HuH-7.5 (cell line): Measurements from ENCODE around the gene GNS.

Experiments
- DNase-seq: peaks from one replicate; pipeline ENCODE4 v3.0.0; 2011; ENCODE audit warnings: low spot score

Gene GNS

DNA sequence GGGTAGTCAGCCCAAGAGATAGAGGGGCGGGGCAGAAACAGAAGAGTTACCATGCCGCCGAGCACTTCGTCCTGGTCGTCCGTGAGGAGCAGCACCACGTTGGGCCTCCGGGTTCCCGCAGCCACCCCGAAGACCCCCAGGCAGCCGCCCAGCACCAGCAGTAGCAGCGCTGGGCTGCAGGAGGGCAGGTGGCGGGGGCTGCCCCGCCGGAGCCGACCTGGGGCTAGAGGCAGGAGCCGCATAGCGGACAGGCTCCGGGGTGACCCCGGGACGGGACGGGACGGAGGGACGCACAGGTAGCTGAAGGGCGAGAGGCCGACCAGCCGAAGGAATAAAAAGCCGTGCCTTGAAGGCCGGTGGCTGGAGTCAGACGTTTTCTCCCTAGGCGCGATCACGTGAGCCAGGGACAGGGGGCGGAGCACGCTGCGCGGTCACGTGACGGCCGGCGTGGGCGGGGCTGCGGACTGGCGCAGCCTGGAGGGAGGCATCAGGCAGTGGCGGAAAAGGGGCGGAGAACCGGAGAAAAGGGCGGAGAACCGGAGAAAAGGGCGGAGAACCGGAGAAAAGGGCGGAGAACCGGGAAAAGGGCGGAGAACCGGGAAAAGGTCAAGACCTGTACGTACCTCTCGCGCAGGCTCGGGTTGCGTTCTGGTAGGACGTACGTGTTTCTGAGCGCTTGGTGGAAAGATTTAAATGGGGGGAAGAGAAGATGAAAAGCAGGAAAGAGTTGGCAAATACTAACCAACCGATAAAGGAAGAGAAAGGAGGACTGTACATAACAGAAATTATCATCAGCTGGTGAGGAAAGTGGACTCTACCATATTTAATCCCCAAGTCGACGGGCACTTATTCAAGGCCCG, at the start of gene GNS:
Gene GNS, minus strand, starts transcription at position 372 of the 860 bp plus-strand sequence. Its CDS starts 130 bp downstream, at position 242.
- peak; percentile 88 for DNase-seq

DNA sequence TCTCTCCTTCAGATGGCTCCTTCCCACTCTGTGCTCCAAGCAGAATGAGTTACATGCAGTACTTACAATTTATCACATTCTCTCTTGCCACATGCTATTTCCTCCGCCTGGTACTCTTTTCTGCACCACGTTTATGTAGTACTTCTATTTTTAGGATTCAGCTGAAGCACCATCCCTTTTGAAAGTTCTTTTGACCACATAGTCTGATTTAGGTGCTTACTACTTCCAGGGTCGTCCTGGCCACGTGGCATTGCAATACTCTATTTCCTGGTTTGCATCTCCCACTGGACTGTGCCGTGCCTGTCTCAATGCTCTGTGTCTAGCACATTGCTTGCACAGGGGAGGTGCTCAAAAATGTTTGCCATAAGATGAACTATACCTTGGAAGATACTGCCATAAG, 48.9 kb upstream of the GNS start:
- no peak for DNase-seq

DNA sequence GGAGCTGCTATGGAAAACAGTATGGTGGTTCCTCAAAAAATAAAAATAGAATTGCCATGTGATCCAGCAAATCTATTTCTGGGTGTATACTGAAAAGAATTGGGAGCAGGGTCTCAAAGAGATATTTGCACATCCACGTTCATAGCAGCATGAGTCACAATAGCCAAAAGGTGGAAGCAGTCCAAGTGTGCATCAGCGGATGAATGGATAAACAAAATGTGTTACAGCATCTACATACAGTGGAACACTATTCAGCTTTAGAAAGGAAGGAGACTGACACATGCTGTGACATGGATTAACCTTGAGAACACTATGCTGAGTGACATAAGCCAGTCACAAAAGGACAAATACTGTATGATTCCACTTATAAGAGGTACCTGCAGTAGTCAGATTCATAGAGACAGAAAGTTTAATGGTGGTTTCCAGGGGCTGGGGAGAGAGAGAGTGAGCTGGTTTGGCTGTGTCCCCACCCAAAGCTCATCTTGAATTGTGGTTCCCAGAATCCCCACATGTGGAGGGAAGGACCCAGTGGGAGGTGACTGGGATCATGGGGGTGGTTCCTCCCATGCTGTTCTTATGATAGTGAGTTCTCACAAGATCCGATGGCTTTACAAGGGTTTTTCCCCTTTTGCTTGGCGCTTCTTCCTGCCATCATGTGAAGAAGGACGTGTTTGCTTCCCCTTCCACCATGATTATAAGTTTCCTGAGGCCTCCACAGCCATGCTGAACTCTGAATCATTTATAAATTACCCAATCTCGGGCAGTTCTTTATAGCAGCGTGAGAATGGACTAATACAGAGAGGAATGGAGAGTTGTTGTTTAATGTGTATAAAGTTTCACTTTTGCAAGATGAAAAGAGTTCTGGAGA, 47.6 kb upstream of the GNS start:
- DNase-seq = no peak

DNA sequence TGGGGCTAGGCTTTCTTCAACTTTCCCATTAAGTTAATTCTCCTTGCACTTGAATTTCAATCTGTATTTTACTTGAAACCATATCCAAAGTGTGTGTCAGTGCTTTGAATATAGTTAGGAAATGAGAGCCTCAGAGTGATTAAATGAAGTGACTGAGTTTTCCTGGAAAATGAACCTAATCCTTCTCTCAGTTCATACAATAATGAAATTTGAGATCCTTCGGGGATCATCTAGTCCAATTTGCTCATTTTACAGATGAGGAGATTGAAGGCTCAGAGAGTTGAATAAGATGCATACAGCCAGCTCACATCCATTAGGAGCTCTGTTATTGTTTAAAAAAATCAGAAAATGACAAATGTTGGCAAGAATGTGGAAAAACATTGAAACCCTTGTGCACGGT, 47.0 kb upstream of the GNS start:
- no peak for DNase-seq

DNA sequence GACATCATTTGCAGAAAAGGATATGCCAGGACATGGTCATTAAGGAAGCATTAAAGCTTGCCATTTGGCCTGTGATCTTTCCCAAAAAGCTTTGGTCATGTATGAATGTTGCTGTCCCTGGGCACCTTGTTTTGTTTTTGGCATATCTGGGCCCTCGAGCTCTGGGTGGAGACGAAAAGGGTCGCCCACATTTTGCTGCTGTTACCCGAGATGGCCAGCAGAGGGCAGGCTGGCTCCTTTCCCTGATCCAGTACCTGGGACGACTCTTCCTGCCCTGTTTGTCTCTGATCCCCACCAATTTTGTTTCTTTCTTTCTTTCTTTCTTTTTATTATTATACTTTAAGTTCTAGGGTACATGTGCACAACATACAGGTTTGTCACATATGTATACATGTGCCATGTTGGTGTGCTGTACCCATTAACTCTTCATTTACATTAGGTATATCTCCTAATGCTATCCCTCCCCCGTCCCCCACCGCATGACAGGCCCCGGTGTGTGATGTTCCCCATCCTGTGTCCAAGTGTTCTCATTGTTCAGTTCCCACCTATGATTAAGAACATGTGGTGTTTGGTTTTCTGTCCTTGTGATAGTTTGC, 43.1 kb upstream of the GNS start:
- peak; percentile 42 for DNase-seq

DNA sequence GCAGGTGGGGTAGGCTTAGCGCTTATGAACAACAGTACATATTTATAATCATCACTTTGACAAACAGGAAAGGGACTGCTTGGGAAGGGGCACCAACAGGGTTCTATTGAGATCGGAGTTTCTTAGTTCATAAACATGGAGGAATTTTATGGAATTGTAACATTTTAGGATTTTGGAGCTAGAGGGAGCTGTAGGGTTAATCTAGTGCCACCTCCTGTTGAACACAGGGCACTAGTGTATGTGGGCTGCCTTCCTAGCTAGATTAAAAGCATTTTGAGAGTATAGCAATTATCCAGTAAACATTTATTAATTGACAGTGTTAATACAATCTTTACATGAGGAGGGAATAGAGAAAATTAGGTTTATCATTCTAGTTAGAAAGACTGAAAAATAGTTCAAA, 42.2 kb upstream of the GNS start:
- DNase-seq = no peak

DNA sequence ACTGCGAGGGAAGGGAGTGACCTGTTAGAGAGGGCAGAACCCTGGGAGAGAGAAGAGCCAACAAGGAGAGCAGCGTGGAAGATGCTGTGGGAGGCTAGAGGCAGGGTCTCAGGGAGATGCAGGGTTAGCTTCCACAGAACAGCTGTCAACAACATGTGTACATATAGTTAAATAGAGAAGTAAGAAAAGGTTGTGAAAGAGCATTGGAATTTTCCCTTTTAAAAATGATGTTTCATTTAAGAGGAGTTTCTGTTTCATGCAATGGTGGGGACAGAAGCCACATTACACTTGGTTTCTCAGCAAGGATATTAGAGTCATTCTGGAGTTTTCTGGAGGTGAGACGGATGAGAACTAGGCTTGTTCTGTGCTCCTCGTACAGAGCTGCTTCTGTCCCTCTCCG, 41.4 kb upstream of the GNS start:
- no peak for DNase-seq

DNA sequence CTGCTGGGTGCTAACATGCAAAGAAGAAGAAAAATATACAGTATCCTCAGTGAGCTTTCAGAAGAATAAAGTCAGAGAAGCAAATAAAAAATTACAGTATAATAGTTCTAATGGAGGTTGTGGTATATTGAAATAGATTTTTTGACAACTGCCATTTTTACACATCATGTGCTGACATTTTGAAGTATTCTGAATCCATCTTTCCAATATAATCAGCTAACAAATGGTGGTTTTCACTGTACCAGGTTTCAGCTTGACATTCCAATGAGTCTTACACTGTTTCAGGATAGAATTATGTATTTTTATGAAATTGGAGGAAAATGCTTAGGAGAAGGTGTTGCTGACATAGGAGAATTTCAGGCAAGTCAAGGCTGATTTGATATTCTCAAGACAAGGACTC, 39.0 kb upstream of the GNS start:
- no peak for DNase-seq

DNA sequence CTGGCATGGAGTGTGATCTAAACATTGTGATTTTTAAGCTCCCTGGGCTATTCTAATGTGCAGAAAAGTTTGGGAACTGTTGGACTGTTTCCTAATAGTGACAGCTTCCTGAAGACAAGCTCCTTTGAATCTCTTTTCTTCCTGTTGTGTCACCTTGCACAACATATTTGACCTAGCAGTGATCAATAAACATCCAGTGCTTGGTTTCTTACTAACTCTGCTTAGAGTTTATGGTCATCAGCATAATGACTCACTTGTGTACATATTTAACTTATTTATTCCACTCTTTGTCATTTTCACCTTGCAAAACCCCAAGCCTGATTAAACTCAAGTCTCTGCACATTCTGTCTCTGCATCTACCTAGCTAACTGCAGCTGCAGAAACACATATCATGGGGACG, 38.0 kb upstream of the GNS start:
- DNase-seq = no peak

DNA sequence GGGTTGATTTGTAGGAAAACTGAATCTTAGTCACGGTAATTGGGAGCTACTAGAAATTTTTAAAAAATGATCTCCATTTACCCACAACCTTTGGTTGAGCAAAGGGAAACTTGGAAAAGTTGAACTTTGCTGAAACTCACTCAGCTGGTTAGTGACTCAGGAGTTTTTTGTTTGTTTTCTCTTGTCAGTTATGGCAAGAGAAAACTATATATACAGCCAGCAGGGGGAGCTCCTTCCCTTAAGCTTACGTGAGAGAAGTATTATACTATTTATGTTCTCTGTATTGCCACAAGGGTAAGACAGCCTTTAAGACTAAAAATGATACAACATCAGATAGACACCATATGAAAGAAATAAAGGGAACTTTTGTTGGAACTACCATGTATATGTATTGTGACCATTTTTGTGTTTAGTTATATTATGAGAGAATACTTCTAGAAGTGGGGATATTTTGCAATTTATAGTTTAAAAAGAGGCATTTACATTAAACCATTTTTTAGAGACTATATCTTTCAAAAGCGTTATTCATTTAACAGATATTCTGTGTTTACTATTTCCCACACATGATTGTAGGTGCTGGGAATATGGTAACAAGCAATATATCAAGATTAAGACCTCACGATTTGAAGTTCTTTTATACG, 37.1 kb upstream of the GNS start:
- DNase-seq = peak; percentile 44

DNA sequence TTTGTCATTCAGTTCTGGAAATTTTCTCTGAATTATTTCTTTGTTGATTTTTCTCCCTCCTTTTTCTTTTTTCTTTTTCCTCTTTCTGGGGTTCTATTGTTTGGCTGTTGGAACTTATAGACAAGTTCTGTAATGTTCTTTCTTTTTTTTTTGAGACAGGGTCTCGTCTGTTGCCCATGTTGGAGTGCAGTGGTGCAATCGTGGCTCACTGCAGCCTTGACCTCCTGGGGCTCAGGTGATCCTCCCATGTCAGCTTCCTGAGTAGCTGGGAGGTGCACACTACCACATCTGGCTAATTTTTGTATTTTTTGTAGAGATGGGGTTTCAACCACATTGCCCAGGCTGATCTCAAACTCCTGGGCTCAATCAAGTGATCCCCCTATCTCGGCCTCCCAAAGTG, 35.1 kb upstream of the GNS start:
- DNase-seq = no peak

DNA sequence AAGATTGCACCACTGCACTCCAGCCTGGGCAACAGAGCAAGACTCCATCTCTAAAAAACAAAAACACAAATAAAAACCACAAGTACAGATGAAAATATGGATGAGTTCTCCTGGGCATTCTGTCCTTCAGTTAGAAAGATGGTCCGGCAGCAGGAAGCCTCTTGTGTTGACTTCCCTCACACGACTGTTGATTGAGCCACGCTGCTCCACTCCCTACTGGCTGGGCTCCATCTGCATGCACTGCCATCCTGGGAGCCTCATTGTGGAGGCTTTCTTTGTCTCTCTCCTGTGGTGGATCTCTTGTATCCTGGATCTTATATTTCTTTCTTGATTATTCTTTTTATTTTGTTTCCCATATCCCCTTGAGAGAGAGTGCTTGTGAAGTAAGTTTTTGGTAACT, 34.4 kb upstream of the GNS start:
- no peak for DNase-seq

DNA sequence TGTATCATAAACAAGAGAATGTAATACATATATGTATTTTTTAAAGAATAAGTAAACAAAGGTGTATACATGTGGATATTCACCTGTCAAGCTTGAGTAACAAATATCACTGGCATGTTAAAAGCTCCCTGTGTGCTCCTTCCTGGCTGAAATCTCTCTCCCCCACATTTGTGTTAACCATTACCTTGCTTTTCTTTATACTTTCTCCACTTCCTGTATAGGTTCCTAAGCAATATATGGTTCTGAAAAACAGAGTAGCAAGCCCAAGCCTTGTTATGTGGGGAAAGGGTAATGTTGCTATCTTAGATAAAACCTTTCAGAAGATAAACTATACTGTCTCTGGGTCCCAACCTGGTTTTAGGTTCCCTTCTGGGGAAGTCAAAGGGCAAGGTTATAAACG, 32.9 kb upstream of the GNS start:
- no peak for DNase-seq

DNA sequence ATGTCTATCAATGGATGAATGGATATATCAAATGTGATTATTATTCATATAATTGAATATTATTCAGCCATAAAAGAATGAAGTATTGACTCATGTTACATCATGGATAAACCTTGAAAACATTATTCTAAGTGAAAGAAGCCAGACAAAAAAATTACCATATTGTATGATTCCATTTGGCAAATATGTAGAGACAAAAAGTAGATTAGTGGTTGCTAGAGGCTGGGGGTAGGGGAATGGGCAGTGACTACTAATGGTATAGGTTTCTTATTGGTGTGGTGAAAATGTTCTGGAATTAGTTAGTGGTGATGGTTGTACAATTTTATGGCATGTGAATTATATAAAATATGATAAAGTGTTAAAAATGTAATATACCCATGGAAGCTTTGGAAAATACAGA, 31.8 kb upstream of the GNS start:
- DNase-seq = no peak

DNA sequence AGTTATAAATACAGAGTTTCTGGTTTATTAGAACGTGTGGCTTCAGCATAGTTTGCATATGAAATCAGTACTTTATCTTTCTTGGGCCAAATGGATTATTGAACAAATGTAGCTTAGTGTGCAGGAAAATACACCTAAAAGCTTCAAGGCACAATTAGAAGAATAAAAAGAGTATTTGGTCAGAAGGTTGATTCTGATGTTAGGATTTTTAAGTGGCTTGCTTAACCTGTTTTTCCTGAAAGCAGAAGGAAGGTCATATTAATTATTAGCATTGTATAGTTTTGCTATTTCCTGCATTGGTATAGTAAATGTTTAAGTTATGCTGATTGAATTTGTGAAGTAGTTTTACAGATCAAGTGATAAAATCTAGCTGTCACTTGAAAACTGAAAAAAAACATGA, 31.0 kb upstream of the GNS start:
- DNase-seq = no peak

DNA sequence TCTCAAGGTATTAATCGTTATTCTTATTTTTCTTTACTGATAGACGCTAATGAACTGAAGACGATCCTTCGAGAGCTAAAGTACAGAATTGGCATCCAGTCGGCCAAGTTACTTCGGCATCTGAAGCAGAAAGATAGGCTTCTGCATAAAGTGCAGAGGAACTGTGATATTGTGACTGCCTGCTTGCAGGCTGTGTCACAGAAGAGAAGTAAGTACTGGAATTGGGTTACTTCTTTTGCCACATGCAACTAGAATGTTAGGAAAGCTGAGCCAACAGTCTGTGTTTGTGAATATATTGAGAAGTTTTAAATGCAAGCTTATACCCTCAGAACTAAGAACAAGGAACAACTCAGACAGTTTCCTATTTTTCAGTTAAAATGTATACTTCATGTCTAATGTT, 26.6 kb upstream of the GNS start:
- no peak for DNase-seq

DNA sequence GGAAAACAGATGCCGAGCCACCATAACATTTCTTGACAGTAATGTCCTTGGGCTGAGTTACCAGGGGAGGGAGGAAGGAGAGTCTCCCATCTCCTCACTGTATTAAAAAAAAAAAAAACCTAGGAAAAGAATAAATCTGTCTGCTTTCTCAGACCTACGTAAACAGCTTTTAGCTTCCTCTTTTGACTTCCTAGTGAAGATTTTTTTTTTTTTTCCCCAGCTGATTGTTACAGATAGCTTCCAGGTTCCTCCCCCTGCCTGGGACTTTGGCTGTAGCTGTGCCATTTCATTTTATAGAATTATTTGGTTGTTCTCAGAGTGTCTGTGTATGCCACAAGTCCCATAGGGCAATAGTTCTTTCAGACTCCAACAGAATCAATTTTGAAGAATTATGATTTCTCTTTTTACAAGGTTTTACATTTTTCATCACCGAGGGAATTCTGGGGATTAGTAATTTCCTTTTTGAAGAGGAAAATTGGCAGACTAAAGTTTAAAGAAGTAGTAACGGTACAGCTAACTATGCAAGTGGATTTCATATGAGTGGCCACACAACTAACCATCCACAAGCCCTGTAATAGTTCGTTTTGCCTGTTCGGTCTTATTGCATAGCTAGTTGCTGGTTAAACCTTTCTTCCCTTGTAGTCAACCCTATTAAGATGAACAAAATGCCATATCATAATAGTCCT, 23.1 kb upstream of the GNS start:
- DNase-seq = no peak

DNA sequence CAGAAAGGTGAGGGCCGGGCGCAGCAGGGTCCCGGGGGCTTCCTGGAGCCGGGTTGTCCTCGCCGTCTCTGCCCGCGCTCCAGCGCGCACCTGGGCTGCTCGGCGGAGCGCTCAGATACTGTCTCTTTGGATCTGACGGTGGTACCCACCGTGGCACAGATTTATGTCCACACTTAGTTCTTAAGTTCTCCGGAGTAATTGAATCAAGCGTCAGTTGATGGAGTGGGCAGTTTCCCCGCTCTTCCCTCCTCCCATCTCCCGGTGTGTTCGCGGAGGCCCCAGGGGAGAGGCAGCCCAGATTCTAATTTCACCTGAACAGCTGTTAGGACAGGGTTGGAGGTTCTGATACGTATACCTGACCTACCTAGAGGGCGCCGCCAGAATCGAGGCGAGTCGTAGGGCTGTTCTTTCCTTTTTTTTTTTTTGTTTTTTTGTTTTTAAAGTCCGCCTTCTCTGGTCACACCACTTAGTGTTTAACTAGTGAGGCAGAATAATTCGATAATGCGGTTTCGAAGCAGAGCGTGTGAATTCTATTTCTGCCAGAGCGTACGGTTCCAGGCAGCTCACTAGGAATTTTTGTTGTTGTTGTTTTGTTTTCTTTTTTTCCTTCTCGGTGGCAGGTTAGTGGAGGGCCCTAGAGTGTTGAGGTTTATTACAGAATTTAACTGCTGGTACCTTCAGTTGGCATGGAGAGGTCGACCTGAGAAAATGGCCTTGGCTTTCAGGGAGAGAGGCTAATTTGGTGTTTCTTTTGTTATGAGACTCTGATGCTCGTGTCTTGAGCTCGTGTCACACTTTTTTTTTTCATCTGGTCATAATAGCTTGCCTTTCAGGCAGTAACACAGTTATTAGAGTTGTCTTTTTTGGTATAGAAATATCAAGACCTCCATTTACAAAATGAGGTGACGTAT, 22.3 kb upstream of the GNS start:
- peak; percentile 47 for DNase-seq

DNA sequence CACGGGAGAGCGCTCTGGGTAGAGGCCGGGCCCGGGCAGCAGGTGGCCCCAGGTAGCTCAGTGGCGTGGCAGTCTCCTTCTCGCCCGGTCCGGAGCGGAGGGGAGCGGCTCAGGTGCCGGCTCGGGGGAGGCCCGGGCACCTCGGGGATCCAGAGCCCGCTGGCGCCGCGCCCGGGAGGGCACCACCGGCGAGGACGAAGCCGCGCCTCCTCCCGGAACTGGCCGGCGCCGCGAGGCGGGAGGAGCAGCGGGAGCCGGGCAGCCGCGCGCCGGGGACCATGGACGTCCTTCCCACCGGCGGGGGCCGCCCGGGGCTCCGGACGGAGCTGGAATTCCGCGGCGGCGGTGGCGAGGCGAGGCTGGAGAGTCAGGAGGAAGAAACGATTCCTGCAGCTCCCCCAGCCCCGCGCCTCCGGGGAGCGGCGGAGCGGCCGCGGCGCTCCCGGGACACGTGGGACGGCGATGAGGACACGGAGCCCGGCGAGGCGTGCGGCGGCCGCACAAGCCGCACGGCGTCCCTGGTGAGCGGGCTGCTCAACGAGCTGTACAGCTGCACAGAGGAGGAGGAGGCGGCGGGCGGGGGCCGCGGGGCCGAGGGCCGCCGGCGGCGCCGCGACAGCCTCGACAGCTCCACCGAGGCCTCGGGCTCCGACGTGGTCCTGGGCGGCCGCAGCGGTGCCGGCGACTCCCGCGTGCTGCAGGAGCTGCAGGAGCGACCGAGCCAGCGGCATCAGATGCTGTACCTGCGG, 21.5 kb upstream of the GNS start:
- DNase-seq = peak; percentile 68

DNA sequence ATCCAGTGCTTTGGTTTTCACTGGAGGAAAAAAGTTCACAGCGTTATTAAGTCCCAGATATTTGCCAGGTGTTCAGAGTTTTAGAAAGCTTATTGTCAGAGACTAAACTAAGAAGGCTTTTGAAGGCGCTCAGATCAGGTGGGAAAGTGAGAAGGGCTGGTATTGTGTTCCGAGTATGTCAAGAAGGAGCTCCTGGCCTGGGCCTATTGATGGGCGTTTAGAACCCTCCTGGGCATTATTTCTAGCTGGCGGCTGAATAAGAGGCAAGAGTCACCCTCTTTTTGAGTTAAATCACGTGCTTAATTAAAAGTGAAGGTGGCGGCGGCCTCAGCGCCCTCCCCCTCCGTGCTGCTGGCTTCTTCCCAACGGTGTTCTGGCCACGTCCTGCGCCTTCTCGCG, 20.9 kb upstream of the GNS start:
- DNase-seq = no peak
